ENCODE data around the gene CNOT4.
A peak's percentile ranks its signal among the peaks of the same experiment; 100 is the strongest.
"Not testable (repeated sequence)": the region's sequence is repeated elsewhere in the genome, so short reads cannot be mapped to it uniquely, and the experiment has no call there.

The CNOT4 gene

GRCh38 chr7:135512135-135512887, 2.4 kb upstream of the CNOT4 start:
- DNase-seq, result peak; percentile 36

- no peak for DNase-seq
These were observed 786 bp upstream of the CNOT4 start for GRCh38 chr7:135510592-135511183.

DNA sequence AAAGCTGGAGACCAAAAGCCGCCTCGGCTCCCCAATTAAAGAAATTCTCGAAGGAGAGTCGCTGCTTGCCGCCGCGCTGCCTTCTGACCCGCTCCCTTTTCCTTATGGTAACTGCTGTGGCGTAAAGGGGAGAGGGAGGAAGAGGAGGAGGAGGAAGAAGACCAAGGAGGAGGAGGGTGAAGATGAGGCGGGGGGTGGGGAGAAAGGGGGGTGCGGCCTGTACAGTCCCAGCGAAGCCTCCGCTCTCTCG, 388 bp downstream of the CNOT4 start:
- DNase-seq, result no peak

GRCh38 chr7:135508883-135509588, 866 bp downstream of the CNOT4 start:
- peak; percentile 25 for DNase-seq

- DNase-seq, result no peak
These were observed 8.5 kb downstream of the CNOT4 start for GRCh38 chr7:135501402-135501801.

DNA sequence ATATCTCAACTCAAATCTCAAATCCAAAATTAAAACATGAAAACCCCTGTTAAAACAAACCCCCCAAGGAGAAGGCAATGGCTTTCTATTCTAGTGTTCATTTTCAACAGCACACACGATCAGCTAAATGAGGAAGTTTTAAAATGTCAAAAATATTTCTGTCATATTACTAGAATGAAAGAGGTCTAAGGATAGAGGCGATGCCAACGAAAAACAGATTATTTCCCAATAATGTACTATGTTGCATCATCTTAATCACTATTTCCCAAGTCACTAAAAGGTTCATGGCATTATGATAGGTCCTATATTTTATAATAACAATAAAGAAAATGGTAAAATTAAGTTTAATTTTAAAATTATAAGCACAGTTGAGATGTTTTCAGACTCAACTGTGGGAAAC, 10.1 kb downstream of the CNOT4 start:
- no peak for DNase-seq

DNA sequence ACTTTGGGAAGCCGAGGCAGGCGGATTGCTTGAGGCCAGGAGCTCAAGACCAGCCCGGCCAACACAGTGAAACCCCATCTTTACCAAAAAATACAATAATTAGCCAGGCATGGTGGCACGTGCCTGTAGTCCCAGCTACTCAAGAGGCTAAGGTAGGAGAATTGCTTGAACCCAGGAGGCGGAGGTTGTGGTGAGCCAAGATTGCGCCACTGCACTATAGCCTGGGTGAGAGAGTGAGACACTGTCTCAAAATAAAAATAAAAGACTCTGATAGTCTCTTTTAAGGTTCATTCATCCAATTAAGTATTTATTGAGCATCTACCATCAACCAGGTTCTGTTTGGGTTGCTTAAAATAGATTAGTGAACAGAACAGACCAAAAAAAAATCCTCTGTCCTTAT, 12.7 kb downstream of the CNOT4 start:
- not testable (repeated sequence) for DNase-seq

GRCh38 chr7:135493362-135493761, 16.5 kb downstream of the CNOT4 start:
- DNase-seq, result no peak

DNA sequence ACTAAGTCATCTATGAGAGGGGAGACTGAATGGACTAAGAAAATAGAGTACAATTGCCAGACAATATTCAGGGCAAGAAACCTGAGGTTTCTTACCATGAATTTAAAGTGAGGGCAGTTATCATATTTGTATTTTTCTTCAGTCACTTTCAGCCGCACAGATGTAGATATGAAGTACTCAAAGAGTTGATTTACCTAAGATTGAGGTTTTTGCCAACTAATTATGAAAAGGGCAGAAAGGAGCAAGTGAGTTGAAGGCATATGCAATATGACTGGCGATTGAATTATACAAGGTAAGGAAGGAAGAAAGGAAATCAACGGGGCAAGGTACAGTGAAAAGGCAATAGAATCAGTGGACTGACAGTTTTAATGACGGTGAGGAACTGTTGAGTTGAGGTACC, 17.8 kb downstream of the CNOT4 start:
- DNase-seq, result no peak

GRCh38 chr7:135490783-135491182, 19.1 kb downstream of the CNOT4 start:
- DNase-seq, result no peak

- no peak for DNase-seq
These were observed 20.1 kb downstream of the CNOT4 start for GRCh38 chr7:135489791-135490190.

DNA sequence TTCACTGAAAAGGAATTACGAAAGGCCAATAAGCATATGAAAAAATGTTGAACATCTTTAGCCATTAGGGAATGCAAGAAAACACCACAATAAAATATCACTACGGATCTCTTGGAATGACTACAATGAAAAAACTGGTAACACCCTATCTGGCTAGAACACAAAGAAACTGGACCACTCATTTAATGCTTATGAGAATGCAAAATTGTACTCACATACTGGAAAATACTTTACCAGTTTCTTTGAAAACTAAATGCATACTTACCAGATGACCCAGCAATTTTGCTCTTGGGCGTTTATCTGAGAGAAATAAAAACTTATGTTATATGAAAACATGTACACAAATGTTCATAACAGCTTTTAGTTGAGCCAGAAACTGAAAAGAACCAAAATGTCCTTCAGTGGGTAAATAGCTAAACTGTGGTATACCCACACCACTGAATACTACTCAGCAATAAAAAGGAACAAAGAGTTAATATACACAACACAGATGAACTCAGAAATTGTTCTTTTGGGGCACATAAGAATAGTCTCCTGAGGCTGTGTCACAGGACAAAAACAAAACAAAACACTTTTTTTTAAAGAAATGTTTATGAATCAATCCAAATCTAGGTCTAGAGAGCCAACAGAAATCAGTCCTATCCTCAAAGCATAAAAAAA, 23.5 kb downstream of the CNOT4 start:
- no peak for DNase-seq

- no peak for DNase-seq
These were observed 28.3 kb downstream of the CNOT4 start for GRCh38 chr7:135481598-135481979.

- no peak for DNase-seq
These were observed 28.8 kb downstream of the CNOT4 start for GRCh38 chr7:135480966-135481597.

DNA sequence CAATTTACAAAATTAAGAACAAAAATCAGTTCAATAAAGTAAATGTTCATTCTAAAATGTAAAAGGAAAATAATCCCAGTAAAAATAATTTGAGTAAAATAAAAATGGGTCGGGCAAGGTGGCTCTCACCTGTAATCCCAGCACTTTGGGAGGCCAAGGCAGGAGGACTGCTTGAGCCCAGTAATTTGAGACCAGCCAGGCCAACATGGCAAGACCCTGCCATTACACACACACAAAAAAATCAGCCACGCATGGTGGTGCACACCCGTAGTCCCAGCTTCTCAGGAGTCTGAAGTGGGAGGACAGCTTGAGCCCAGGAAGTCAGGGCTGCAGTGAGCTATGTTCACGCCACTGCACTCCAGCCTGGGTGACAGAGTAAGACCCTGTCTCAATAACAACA, 34.4 kb downstream of the CNOT4 start:
- DNase-seq, result no peak

DNA sequence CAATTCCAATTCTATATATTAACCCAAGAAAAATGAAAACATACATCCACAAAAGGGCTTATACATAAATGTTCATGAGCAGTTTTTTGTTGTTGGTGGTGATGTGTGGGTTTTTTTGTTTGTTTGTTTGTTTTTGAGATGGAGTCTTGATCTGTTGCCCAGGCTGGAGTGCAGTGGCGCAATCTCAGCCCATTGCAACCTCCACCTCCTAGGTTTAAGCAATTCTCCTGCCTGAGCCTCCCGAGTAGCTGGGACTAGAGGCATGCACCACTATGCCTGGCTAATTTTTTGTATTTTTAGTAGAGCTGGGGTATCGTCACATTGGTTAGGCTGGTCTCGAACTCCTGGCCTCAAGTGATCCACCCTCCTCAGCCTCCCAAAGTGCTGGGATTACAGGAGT, 40.2 kb downstream of the CNOT4 start:
- not testable (repeated sequence) for DNase-seq

DNA sequence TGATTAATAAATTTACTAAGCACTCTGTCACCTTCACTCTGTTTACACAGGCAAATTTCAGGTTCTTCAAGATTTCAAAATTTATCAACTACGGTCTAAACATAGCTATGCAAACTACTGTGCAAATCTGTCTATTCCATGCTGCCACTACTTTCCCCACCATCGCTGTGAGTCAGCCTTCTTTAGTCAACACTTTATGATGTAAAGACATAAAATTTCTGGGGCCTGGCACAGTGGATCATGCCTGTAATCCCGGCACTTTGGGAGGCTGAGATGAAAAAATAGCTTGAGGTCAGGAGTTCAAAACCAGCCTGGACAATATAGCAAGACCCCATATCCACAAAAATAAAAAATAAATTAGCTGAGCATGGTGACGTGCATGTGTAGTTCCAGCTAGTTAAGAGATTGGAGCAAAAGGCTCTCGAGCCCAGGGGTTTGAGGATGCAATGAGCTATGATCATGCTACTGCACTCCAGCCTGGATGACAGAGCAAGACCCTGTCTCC, 42.6 kb downstream of the CNOT4 start:
- no peak for DNase-seq

DNA sequence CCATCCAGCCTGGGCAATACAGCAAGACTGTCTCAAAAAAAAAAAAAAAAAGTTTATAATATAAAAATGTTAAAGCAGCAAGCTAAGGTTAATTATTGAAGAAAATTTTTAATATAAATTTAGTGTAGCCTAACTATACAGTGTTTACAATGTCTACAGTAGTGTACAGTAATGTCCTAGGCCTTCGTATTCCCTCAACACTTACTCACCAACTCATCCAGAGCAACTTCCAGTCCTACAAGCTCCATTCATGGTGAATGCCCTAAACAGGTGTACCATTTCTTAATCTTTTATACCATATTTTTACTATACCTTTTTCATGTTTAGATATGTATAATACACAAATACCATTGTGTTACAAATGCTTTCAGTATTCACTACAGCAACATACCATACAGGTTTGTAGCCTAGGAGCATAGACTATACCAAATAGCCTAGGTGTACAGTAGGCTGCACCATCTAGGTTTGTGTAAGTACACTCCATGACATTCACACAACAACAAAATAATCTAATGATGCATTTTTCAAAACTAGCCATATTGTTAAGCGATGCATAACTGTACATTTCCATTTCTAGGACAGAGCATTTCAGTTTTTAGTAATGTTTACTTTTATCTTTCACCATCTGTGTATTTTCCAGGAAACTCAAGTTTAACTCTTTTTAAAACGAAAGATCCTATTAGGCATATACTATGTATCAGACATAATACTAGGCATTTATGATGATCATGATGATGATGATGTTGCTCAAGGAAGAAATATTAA, 43.3 kb downstream of the CNOT4 start:
- no peak for DNase-seq

DNA sequence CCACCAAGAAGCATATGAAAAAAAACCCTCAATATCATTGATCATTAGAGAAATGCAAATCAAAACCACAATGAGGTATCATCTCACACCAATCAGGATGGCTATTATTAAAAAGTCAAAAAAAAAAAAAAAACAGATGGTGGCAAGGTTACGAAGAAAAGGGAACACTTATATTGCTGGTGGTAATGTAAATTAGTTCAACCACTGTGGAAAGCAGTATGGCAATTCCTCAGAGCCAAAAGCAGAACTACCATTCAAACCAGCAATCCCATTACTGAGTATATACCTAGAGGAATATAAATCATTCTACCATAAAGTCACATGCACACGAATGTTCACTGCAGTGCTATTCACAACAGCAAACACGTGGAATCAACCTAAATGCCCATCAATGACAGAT, 46.0 kb downstream of the CNOT4 start:
- no peak for DNase-seq

DNA sequence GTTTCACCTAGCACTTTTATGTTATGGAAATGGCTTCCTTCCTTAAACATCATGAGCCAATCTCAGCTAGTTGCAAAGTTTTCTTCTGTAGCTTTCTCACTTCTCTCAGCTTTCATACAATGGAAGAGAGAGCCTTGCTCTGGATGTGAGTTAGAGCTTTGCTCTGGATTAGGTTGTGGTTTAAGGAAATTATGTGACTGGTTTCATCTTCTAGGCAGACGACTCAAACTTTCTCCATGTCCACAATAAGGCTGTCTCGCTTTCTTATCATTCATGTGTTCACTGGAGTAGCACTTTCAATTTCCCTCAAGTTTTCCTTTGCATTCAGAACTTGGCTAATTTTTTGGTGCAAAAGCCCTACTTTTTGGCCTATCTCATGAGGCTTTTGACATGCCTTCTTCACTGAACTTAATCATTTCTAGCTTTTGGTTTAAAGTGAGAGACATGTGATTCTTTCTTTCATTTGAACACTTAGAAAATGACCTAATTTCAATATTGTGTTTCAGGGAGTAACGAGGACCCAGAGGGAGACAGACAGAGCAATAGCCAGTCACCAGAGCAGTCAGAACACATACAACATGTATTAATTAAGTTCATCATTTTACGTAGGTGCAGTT, 49.8 kb downstream of the CNOT4 start:
- DNase-seq, result no peak

DNA sequence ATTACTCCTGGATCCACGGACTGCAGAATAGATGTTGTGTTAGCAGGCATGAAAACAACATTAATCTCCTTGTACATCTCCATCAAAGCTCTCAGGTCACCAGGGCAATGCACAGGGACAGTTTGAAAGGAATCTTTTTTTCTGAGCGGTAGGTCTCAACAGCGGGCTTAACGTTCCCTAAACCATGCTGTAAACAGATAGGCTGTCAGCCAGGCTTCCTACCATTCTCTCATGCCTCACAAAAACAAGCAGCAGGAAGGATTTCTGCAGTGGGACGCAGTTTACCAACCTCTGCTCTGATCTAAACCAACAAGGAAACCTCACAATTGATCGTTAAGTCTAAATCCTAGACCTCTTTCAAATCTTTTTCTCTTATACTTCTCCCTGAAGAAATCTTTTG, 50.8 kb downstream of the CNOT4 start:
- no peak for DNase-seq

DNA sequence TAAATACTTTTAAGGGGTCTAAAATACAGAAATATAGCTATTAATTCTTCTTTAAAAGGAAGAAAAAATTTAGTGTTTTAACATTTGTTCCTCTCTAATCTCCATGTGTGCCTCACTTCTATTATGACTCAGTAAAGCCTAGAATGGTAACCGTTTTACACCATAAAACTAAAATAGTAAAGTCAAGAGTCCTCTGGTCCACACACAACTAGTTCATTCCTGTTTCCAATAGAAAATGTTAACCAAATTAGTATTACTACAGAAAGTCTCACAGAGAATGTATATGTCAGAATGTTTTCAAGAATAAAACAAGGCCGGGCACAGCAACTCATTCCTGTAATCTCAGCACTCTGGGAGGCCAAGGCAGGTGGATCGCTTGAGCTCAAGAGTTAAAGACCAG, 55.8 kb downstream of the CNOT4 start:
- DNase-seq, result no peak
